Tibial artery (tissue), 4 donors: ENCODE results near the gene RET.

Source experiments
- DNase-seq, 2 donors: peaks; one replicate each; pipeline ENCODE4 v3.0.0-alpha.2; 2019
- H3K27ac ChIP-seq, 2 donors: fragments of 200-600 bp; sonication (generic) in 1 of 2; 1 replicate in 1 of 2; 2 replicates in 1 of 2; pipeline ENCODE4 v1.5.1; 2018 to 2019; ENCODE audit warnings: mild to moderate bottlenecking in 1 of 2
- H3K27me3 ChIP-seq, 2 donors: fragments of 200-600 bp; sonication (generic) in 1 of 2; one replicate each; pipeline versions ENCODE4 v1.5.1 to v1.6.0; 2016 to 2019
- H3K36me3 ChIP-seq, 3 donors: fragments of 200-600 bp; sonication (generic) in 2 of 3; one replicate each; pipeline ENCODE4 v1.5.1; 2016 to 2019; ENCODE audit warnings: mild to moderate bottlenecking in 2 of 3
- H3K4me1 ChIP-seq, 4 donors: fragments of 200-600 bp; sonication (generic) in 2 of 4; 1 replicate in 3 of 4; 2 replicates in 1 of 4; pipeline ENCODE4 v1.5.1; 2016 to 2019
- H3K4me3 ChIP-seq, 2 donors: fragments of 200-600 bp; sonication (generic) in 1 of 2; 1 replicate in 1 of 2; 2 replicates in 1 of 2; pipeline ENCODE4 v1.5.1; 2018 to 2019; ENCODE audit warnings: mild to moderate bottlenecking in 2 of 2
- H3K9me3 ChIP-seq, 3 donors: fragments of 200-600 bp; sonication (generic) in 1 of 3; one replicate each; pipeline ENCODE4 v1.5.1; 2016 to 2019
- intact Hi-C: fragments of 100-400 bp; cut with DNase I; formaldehyde crosslinking; loops from one replicate; pipeline ENCODE4 v1.15.0; 2023; ENCODE audit warnings: low total_unique reads
- TF ChIP-seq, protein P1 (sequence below), 2 experiments: fragments of 200-600 bp in 1 of 2; fragments of 450-650 bp in 1 of 2; IDR thresholded peaks; one replicate each; pipeline ENCODE4 v1.5.1; 2017 to 2019; ENCODE audit warnings: antibody characterized with exemption in 2 of 2, mild to moderate bottlenecking in 1 of 2, moderate library complexity in 1 of 2

The RET gene

GRCh38 chr10:43111101-43111500 lies 34.2 kb downstream of the RET start:
- Histone ChIP-seq H3K4me1 (no peaks in the 10 kb centered on the region), H3K27me3 (no peaks in the 10 kb centered on the region), H3K9me3 (no peaks in the 10 kb centered on the region), H3K4me3 (no peak overlapping the region), H3K27ac (no peak overlapping the region), H3K36me3 (no peaks in the 10 kb centered on the region)
- no peak for DNase-seq
- TF ChIP-seq, protein P1, sequence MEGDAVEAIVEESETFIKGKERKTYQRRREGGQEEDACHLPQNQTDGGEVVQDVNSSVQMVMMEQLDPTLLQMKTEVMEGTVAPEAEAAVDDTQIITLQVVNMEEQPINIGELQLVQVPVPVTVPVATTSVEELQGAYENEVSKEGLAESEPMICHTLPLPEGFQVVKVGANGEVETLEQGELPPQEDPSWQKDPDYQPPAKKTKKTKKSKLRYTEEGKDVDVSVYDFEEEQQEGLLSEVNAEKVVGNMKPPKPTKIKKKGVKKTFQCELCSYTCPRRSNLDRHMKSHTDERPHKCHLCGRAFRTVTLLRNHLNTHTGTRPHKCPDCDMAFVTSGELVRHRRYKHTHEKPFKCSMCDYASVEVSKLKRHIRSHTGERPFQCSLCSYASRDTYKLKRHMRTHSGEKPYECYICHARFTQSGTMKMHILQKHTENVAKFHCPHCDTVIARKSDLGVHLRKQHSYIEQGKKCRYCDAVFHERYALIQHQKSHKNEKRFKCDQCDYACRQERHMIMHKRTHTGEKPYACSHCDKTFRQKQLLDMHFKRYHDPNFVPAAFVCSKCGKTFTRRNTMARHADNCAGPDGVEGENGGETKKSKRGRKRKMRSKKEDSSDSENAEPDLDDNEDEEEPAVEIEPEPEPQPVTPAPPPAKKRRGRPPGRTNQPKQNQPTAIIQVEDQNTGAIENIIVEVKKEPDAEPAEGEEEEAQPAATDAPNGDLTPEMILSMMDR (IDR thresholded peaks at IDR 0.05) = no peak
- intact Hi-C loops = no loop called here

DNA sequence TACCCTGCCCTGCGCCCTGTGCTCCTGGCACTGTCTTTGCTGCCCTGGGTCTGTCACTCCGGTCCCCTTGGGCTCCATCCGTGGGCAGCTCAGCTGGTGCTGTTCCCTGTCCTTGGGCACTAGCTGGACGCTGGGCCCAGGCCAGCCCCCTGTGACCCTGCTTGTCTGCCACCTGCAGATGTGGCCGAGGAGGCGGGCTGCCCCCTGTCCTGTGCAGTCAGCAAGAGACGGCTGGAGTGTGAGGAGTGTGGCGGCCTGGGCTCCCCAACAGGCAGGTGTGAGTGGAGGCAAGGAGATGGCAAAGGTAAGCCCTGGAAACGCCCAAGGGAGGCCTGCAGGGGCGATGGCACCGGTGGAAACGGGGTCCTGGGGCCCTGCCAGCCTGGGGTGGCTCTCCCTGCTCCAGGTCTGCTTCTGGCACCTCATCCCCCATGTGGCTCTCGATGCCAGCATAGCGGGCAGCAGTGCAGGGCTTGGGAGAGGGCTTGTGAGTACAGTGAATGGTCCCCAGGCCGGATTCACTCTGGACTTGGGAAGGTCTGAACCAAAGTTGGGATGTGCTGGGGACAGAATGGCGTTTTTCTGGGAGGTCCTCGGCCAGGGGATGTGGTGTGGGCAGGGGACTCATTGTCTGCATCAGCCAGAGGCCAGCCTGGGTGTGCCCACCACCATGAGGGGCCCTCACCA lies 35.2 kb downstream of the RET start:
- no peak for DNase-seq
- Histone ChIP-seq H3K4me1 (no peaks in the 10 kb centered on the region), H3K4me3 (no peak overlapping the region), H3K27me3 (no peaks in the 10 kb centered on the region), H3K27ac (no peak overlapping the region), H3K36me3 (no peaks in the 10 kb centered on the region), H3K9me3 (no peaks in the 10 kb centered on the region)
- intact Hi-C loops = no loop called here
- TF ChIP-seq, protein P1 (IDR thresholded peaks at IDR 0.05) = no peak

- Histone ChIP-seq H3K4me1 (no peaks in the 10 kb centered on the region), H3K9me3 (no peaks in the 10 kb centered on the region), H3K27ac (no peak overlapping the region), H3K4me3 (no peak overlapping the region), H3K36me3 (no peaks in the 10 kb centered on the region), H3K27me3 (no peaks in the 10 kb centered on the region)
- TF ChIP-seq, protein P1 (IDR thresholded peaks at IDR 0.05) = no peak
- no peak for DNase-seq
- intact Hi-C loops = no loop called here
Measured at GRCh38 chr10:43112608-43112961, 35.7 kb downstream of the RET start.

GRCh38 chr10:43113201-43114087 lies 36.6 kb downstream of the RET start:
- H3K36me3 ChIP-seq = no peaks in the 10 kb centered on the region
- DNase-seq = no peak
- TF ChIP-seq, protein P1 (IDR thresholded peaks at IDR 0.05) = no peak
- H3K9me3 ChIP-seq = no peaks in the 10 kb centered on the region
- H3K27ac ChIP-seq = no peak overlapping the region
- no peaks in the 10 kb centered on the region for H3K4me1 ChIP-seq
- no peaks in the 10 kb centered on the region for H3K27me3 ChIP-seq
- intact Hi-C loops = no loop called here
- H3K4me3 ChIP-seq = no peak overlapping the region

DNA sequence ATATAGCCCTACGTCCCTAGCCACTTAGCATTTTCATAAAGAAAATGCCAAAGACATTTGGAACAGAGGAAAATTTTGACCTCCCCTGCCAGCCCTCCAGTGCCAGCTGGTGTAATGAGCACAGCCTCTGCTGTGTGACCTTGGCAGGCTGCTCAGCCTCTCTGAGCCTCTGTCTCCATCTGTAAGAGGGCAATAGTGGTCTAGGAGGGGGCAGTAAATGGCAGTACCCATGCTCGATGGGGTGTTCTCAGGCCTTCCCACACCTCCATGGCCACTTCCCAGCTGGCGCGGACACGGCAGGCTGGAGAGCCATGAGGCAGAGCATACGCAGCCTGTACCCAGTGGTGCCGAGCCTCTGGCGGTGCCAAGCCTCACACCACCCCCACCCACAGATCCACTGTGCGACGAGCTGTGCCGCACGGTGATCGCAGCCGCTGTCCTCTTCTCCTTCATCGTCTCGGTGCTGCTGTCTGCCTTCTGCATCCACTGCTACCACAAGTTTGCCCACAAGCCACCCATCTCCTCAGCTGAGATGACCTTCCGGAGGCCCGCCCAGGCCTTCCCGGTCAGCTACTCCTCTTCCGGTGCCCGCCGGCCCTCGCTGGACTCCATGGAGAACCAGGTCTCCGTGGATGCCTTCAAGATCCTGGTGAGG lies 37.3 kb downstream of the RET start:
- Histone ChIP-seq H3K36me3 (no peaks in the 10 kb centered on the region), H3K9me3 (no peaks in the 10 kb centered on the region), H3K4me3 (no peak overlapping the region), H3K4me1 (no peaks in the 10 kb centered on the region), H3K27me3 (peaks cover 0 to 3% of the 10 kb centered on the region in 2 donors), H3K27ac (no peak overlapping the region)
- TF ChIP-seq, protein P1 (IDR thresholded peaks at IDR 0.05) = no peak
- intact Hi-C loops = no loop called here
- no peak for DNase-seq
